Measurements from ENCODE around the gene SYNE2. TPM values are rescaled to one million over a fixed set of nuclear protein-coding genes. Genes with fewer than 3 reads are reported as not detected.

SYNE2 gene
- total and polyA plus RNA-seq, 10 of the 15 experiments (the other 5 are each of a cell fraction or from before 2014, with no cell fraction given) = 2.1 to 52.7 (median 38.1) TPM

- TF ChIP-seq NKRF (conservative IDR thresholded peaks at IDR 0.05) (no peak), HCFC1 (IDR thresholded peaks at IDR 0.05; ENCODE audit: low read length) (no peak), ZNF384 (IDR thresholded peaks at IDR 0.05; ENCODE audit: borderline replicate concordance, low read depth, low read length) (no peak), GATAD2B (conservative IDR thresholded peaks at IDR 0.05; ENCODE audit: low read depth) (0 out of 2 replicates have a peak, but pooled peaks have one; percentile 57), EP300 (IDR thresholded peaks at IDR 0.05; ENCODE audit: borderline replicate concordance in 1 of 2, control insufficient read depth in 1 of 2, low read depth in 2 of 2, low read length in 2 of 2) (peak; percentile 83 to 90; a peak in 3 of 4 replicates), CBFB (IDR thresholded peaks at IDR 0.05; ENCODE audit: low read depth) (peak; percentile 74), BHLHE40 (IDR thresholded peaks at IDR 0.05; ENCODE audit: borderline replicate concordance in 1 of 2, low read depth in 2 of 2, low read length in 1 of 2) (peak; percentile 44 to 66; a peak in 3 of 4 replicates), NFXL1 (IDR thresholded peaks at IDR 0.05; ENCODE audit: borderline replicate concordance) (no peak), ZBTB11 (CRISPR knock-in tag; IDR thresholded peaks at IDR 0.05) (no peak), MLLT1 (IDR thresholded peaks at IDR 0.05) (peak; percentile 72; the same call in 1 of the 2 replicates), MEF2A (IDR thresholded peaks at IDR 0.05; ENCODE audit: insufficient read depth, low read depth, low read length) (no peak), IRF4 (IDR thresholded peaks at IDR 0.05; ENCODE audit: low read depth, low read length) (peak; percentile 44; the same call in 1 of the 2 replicates)
- TF ChIP-seq, protein P1, sequence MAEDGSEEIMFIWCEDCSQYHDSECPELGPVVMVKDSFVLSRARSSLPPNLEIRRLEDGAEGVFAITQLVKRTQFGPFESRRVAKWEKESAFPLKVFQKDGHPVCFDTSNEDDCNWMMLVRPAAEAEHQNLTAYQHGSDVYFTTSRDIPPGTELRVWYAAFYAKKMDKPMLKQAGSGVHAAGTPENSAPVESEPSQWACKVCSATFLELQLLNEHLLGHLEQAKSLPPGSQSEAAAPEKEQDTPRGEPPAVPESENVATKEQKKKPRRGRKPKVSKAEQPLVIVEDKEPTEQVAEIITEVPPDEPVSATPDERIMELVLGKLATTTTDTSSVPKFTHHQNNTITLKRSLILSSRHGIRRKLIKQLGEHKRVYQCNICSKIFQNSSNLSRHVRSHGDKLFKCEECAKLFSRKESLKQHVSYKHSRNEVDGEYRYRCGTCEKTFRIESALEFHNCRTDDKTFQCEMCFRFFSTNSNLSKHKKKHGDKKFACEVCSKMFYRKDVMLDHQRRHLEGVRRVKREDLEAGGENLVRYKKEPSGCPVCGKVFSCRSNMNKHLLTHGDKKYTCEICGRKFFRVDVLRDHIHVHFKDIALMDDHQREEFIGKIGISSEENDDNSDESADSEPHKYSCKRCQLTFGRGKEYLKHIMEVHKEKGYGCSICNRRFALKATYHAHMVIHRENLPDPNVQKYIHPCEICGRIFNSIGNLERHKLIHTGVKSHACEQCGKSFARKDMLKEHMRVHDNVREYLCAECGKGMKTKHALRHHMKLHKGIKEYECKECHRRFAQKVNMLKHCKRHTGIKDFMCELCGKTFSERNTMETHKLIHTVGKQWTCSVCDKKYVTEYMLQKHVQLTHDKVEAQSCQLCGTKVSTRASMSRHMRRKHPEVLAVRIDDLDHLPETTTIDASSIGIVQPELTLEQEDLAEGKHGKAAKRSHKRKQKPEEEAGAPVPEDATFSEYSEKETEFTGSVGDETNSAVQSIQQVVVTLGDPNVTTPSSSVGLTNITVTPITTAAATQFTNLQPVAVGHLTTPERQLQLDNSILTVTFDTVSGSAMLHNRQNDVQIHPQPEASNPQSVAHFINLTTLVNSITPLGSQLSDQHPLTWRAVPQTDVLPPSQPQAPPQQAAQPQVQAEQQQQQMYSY (CRISPR knock-in tag; IDR thresholded peaks at IDR 0.05) = no peak
Measured at GRCh38 chr14:64232095-64232838, 379.5 kb downstream of the SYNE2 start (continued).
